HepG2 (cell line): ENCODE data around the gene SPON2. TPM values are rescaled to one million over a fixed set of nuclear protein-coding genes. Genes with fewer than 3 reads are reported as not detected.
A peak's percentile ranks its signal among the peaks of the same experiment; 100 is the strongest.

ENCODE experiments used
- ATAC-seq: fragments of 200-7000 bp; cut with Tn5 transposase; 3 replicates; pipeline ENCODE4 v1.9.1; 2020; ENCODE audit warnings: mild to moderate bottlenecking, moderate library complexity
- BruUV-seq: library from RNA; stranded (reverse); fragments of 400-500 nt; replicated peaks from 2 replicates; lab custom pipeline; 2021; lab: Mats Ljungman, UMichigan
- CTCF ChIA-PET: fragments of 300-600 bp; formaldehyde crosslinking; extraction: SDS; loops from one replicate; lab custom pipeline; 2021; ENCODE audit warnings: low total read pairs, inconsistent platforms, low intra/inter-chr PET ratio; lab: Yijun Ruan, JAX
- POLR2A ChIA-PET: fragments of 350-600 bp; sonication (Branson Sonifier 250); formaldehyde crosslinking; loops from one replicate; lab custom pipeline; 2020; ENCODE audit warnings: antibody characterized with exemption, inconsistent platforms; lab: Yijun Ruan, JAX
- DNase-seq: peaks from one replicate; pipeline ENCODE4 v3.0.0-alpha.2; 2015; ENCODE audit warnings: low spot score
- FAIRE-seq: peaks from 3 replicates; lab custom pipeline; 2011; peaks lifted over from hg19 to GRCh38; lab: Jason Lieb, UNC
- H2AFZ ChIP-seq: one replicate; pipeline ENCODE4 v1.6.1; 2011; ENCODE audit warnings: low read length, inconsistent platforms
- H3K27ac ChIP-seq: fragments of 300-600 bp; 3 replicates; pipeline ENCODE4 v1.8.0; 2011; ENCODE audit warnings: mixed run types, mild to moderate bottlenecking, mixed read lengths, low read length, inconsistent platforms; ENCODE audit not compliant: insufficient read depth; ENCODE audit errors: extremely low read length
- H3K27me3 ChIP-seq, 2 experiments: fragments of 200-600 bp in 1 of 2; 2 replicates in 1 of 2; 3 replicates in 1 of 2; pipeline versions ENCODE4 v1.6.0 to v1.8.0; 2011; ENCODE audit warnings: low read length in 2 of 2, mild to moderate bottlenecking in 2 of 2, moderate library complexity in 2 of 2, inconsistent platforms in 1 of 2; ENCODE audit not compliant: insufficient read depth in 2 of 2, control insufficient read depth in 1 of 2
- H3K36me3 ChIP-seq, 2 experiments: fragments of 200-600 bp in 1 of 2; replicated peaks in 1 of 2; 2 replicates in 1 of 2; 3 replicates in 1 of 2; pipeline versions ENCODE4 v1.5.1 to v1.8.0; 2011; ENCODE audit warnings: low read length in 2 of 2, inconsistent platforms in 1 of 2; ENCODE audit not compliant: insufficient read depth in 2 of 2, control insufficient read depth in 1 of 2
- H3K4me1 ChIP-seq: 2 replicates; pipeline ENCODE4 v1.5.1; 2012; ENCODE audit warnings: low read length, inconsistent platforms; ENCODE audit not compliant: insufficient read depth
- H3K4me2 ChIP-seq: 2 replicates; pipeline ENCODE4 v1.6.0; 2011; ENCODE audit warnings: low read depth, low read length, inconsistent platforms
- H3K4me3 ChIP-seq, 3 experiments: fragments of 200-600 bp in 1 of 3; sonication (generic), shearing (Covaris generic) in 1 of 3; replicated peaks in 1 of 3; 2 replicates each; pipeline ENCODE4 v1.5.1; 2011 to 2016; ENCODE audit warnings: low read length in 3 of 3, inconsistent platforms in 2 of 3, low read depth in 2 of 3, mild to moderate bottlenecking in 2 of 3, control low read depth in 1 of 3, mixed read lengths in 1 of 3; ENCODE audit not compliant: insufficient read depth in 1 of 3
- H3K79me2 ChIP-seq: one replicate; pipeline ENCODE4 v1.6.1; 2011; ENCODE audit warnings: low read length, inconsistent platforms; ENCODE audit not compliant: insufficient read depth
- H3K9ac ChIP-seq: 2 replicates; pipeline ENCODE4 v1.6.0; 2011; ENCODE audit warnings: mild to moderate bottlenecking, low read depth, low read length, inconsistent platforms; ENCODE audit not compliant: insufficient read depth
- H3K9me3 ChIP-seq: 2 replicates; pipeline ENCODE4 v1.5.1; 2012; ENCODE audit warnings: mild to moderate bottlenecking, low read length
- H4K20me1 ChIP-seq: 2 replicates; pipeline ENCODE4 v1.6.0; 2011; ENCODE audit warnings: inconsistent platforms, mild to moderate bottlenecking, low read length, moderate library complexity; ENCODE audit not compliant: insufficient read depth
- HNRNPH1 ChIP-seq: fragments of 200-400 bp; formaldehyde crosslinking; optimal IDR thresholded peaks from 2 replicates; pipeline ENCODE3; 2017; ENCODE audit warnings: mild to moderate bottlenecking, low read depth, low read length
- HOXA5 ChIP-seq: sonication (generic); formaldehyde crosslinking; IDR thresholded peaks from 2 replicates; pipeline ENCODE4 v1.4.0; 2020; ENCODE audit warnings: missing genetic modification reagents
- IRF2 ChIP-seq: IDR thresholded peaks from 2 replicates; pipeline ENCODE4 v1.6.1; 2018; ENCODE audit warnings: missing genetic modification reagents, missing compliant biosample characterization
- MAF1 ChIP-seq: sonication (generic); formaldehyde crosslinking; IDR thresholded peaks from 2 replicates; pipeline ENCODE4 v1.5.0; 2020; ENCODE audit warnings: missing genetic modification reagents, borderline replicate concordance
- MEF2D ChIP-seq: sonication (generic); formaldehyde crosslinking; IDR thresholded peaks from 2 replicates; pipeline ENCODE4 v1.5.1; 2020; ENCODE audit warnings: mild to moderate bottlenecking, missing genetic modification reagents
- MTA1 ChIP-seq: sonication (generic); formaldehyde crosslinking; IDR thresholded peaks from 2 replicates; pipeline ENCODE4 v1.4.0; 2020; ENCODE audit warnings: missing genetic modification reagents, mild to moderate bottlenecking, borderline replicate concordance
- MTF1 ChIP-seq: sonication (generic); formaldehyde crosslinking; IDR thresholded peaks from 2 replicates; pipeline ENCODE4 v1.5.0; 2020; ENCODE audit warnings: missing genetic modification reagents
- MXI1 ChIP-seq: IDR thresholded peaks from 3 replicates; pipeline ENCODE4 v1.6.1; 2012; ENCODE audit warnings: low read depth, low read length, inconsistent platforms, borderline replicate concordance
- RFX5 ChIP-seq: IDR thresholded peaks from 2 replicates; pipeline ENCODE4 v1.6.1; 2011; ENCODE audit warnings: low read depth, low read length, improper control_type of control experiment
- SMARCE1 ChIP-seq: fragments of 450-650 bp; IDR thresholded peaks from 2 replicates; pipeline ENCODE4 v1.6.1; 2017; ENCODE audit warnings: borderline replicate concordance
- SRSF1 ChIP-seq: fragments of 200-400 bp; formaldehyde crosslinking; optimal IDR thresholded peaks from 2 replicates; pipeline ENCODE3; 2017; ENCODE audit warnings: mild to moderate bottlenecking, low read depth, low read length, moderate library complexity
- ZBTB8A ChIP-seq: sonication (generic); formaldehyde crosslinking; IDR thresholded peaks from 2 replicates; pipeline ENCODE4 v1.4.0; 2020; ENCODE audit warnings: mild to moderate bottlenecking, low read depth, missing genetic modification reagents, borderline replicate concordance
- ZC3H13 ChIP-seq: sonication (generic); formaldehyde crosslinking; IDR thresholded peaks from 2 replicates; pipeline ENCODE4 v1.8.1; 2023; ENCODE audit warnings: mild to moderate bottlenecking, missing genetic modification reagents, moderate library complexity
- ZIK1 ChIP-seq: sonication (generic); formaldehyde crosslinking; IDR thresholded peaks from 2 replicates; pipeline ENCODE4 v1.5.0; 2020; ENCODE audit warnings: mild to moderate bottlenecking, low read depth, missing genetic modification reagents, borderline replicate concordance
- ZNF441 ChIP-seq: sonication (generic); formaldehyde crosslinking; IDR thresholded peaks from 2 replicates; pipeline ENCODE4 v1.7.0; 2021; ENCODE audit warnings: missing genetic modification reagents, borderline replicate concordance
- ZNF703 ChIP-seq: sonication (generic); formaldehyde crosslinking; IDR thresholded peaks from 2 replicates; pipeline ENCODE4 v1.5.1; 2020; ENCODE audit warnings: missing genetic modification reagents, mild to moderate bottlenecking, moderate library complexity, borderline replicate concordance
- WGBS: methylation state at CpG from one replicate; pipeline ENCODE4 v1.1.6; 2017; ENCODE audit warnings: low lambda C conversion rate; 5-methylcytosine and 5-hydroxymethylcytosine counted together
- in situ Hi-C: cut with HindIII; loops from 2 replicates; pipeline ENCODE4 v1.10.0; 2017; ENCODE audit warnings: low pct_unique_long_range_greater_than_20kb; ENCODE audit not compliant: extremely low pct_ligation_motif_present
- intact Hi-C: fragments of 100-400 bp; cut with micrococcal nuclease; formaldehyde crosslinking; loops from one replicate; pipeline ENCODE4 v1.10.0; 2022; ENCODE audit not compliant: unreplicated experiment
- polyA plus RNA-seq, 8 experiments: library from polyadenylated mRNA; depleted of rRNA in 3 of 8; stranded (reverse) in 7 of 8; unstranded in 1 of 8; fragments of >200 nt; fragmentation: Illumina TruSeq in 4 of 8; extraction: Trizol in 4 of 8; gene quantifications; 2 replicates each; pipeline versions ENCODE4 v1.2.1 to v1.2.3, GENCODE V29; 2011 to 2016; ENCODE audit warnings: low read depth in 4 of 8, missing spikeins in 1 of 8, mixed read lengths in 1 of 8; ENCODE audit not compliant: insufficient read depth in 1 of 8
- total RNA-seq, 5 experiments: library from RNA; depleted of rRNA; stranded (reverse); fragments of >200 nt; fragmentation: Illumina TruSeq; extraction: Trizol; gene quantifications; 2 replicates each; pipeline ENCODE4 v1.2.3, GENCODE V29; 2016; ENCODE audit warnings: low read depth in 1 of 5
- TF ChIP-seq, protein P1 (sequence below), 2 experiments: sonication (generic) in 1 of 2; formaldehyde crosslinking in 1 of 2; IDR thresholded peaks; 2 replicates each; pipeline versions ENCODE4 v1.6.1 to v1.9.0; 2014 to 2022; ENCODE audit warnings: antibody characterized with exemption in 1 of 2, borderline replicate concordance in 1 of 2, inconsistent platforms in 1 of 2, low read depth in 1 of 2, missing genetic modification reagents in 1 of 2
- TF ChIP-seq, protein P2 (sequence below): IDR thresholded peaks from 2 replicates; pipeline ENCODE4 v1.6.1; 2016; ENCODE audit warnings: missing biosample characterization, missing genetic modification reagents, low read depth

SPON2 gene
- total and polyA plus RNA-seq, 2 of the 13 experiments (the other 11 are each of a cell fraction or from before 2014, with no cell fraction given), result 17.4 to 55.2 TPM

DNA sequence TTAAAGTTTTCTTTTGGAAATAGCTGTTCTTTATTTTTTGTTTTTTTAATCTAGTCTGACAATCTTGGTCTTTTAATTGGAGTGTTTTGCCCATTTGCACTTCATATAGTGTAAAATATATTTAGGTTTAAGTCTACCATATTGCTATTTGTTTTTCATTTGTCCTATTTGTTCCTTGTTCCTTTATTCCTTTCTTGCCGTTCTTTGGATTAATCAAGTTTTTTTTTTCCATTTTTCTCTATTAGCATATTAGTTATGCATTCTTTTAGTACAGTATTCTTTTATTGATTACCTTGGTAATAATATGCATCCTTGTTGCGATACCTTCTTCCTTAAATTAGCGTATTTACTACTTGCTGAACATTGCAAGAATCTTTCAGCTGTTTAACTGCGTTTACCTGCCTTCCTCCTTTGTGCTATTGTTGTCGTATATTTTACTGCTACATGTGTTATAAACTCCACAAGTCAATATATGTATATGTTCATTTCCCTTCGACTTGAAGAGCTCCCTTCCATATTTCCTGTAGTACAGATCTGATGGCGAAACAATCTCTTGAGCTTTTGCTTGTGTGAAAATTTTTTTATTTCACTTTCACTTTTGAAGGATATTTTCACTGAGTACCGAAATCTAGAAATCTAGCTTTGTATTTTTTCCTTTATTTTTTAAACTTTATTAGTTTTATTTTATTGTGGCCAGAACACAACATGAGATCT lies 35.2 kb downstream of the SPON2 start:
- intact Hi-C loops (no loop called here), in situ Hi-C loops (no loop called here)
- Histone ChIP-seq H3K79me2 (no peaks in the 10 kb centered on the region), H3K36me3 (no peaks in the 10 kb centered on the region), H3K27ac (no peak overlapping the region), H3K4me3 (no peak overlapping the region), H2AFZ (no peak overlapping the region), H3K9me3 (no peaks in the 10 kb centered on the region), H3K4me1 (no peaks in the 10 kb centered on the region), H4K20me1 (no peaks in the 10 kb centered on the region), H3K27me3 (peaks cover 2 to 9% of the 10 kb centered on the region in 2 experiments; a peak in 1 of 5 replicates), H3K4me2 (peak overlapping the region; percentile 22), H3K9ac (no peak overlapping the region)
- CTCF ChIA-PET, result no interaction called here
- POLR2A ChIA-PET, result no interaction called here
- no TSS peak for BruUV-seq
- no peak for FAIRE-seq
- WGBS, result 37% methylated on average over 8 of the region's 8 CpGs
- ATAC-seq, result no peak
- no peak for DNase-seq
- TF ChIP-seq HOXA5 (CRISPR knock-in tag), result no peak
- no peak for TF ChIP-seq ZIK1 (CRISPR knock-in tag)
- TF ChIP-seq, protein P1, sequence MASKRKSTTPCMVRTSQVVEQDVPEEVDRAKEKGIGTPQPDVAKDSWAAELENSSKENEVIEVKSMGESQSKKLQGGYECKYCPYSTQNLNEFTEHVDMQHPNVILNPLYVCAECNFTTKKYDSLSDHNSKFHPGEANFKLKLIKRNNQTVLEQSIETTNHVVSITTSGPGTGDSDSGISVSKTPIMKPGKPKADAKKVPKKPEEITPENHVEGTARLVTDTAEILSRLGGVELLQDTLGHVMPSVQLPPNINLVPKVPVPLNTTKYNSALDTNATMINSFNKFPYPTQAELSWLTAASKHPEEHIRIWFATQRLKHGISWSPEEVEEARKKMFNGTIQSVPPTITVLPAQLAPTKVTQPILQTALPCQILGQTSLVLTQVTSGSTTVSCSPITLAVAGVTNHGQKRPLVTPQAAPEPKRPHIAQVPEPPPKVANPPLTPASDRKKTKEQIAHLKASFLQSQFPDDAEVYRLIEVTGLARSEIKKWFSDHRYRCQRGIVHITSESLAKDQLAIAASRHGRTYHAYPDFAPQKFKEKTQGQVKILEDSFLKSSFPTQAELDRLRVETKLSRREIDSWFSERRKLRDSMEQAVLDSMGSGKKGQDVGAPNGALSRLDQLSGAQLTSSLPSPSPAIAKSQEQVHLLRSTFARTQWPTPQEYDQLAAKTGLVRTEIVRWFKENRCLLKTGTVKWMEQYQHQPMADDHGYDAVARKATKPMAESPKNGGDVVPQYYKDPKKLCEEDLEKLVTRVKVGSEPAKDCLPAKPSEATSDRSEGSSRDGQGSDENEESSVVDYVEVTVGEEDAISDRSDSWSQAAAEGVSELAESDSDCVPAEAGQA (IDR thresholded peaks at IDR 0.05; ENCODE audit: low read depth), result no peak
- TF ChIP-seq, protein P1 (CRISPR knock-in tag; IDR thresholded peaks at IDR 0.05; ENCODE audit: borderline replicate concordance), result no peak
- TF ChIP-seq, protein P2, sequence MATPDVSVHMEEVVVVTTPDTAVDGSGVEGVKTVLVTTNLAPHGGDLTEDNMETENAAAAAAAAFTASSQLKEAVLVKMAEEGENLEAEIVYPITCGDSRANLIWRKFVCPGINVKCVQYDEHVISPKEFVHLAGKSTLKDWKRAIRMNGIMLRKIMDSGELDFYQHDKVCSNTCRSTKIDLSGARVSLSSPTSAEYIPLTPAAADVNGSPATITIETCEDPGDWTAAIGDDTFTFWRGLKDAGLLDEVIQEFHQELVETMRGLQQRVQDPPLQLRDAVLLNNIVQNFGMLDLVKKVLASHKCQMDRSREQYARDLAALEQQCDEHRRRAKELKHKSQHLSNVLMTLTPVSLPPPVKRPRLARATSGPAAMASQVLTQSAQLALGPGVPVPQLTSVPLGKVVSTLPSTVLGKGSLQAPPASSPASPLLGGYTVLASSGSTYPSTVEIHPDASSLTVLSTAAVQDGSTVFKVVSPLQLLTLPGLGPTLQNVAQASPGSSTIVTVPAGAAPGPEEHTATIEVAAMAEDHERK, result no peak
- no peak for TF ChIP-seq ZC3H13 (CRISPR knock-in tag)
- TF ChIP-seq ZBTB8A (CRISPR knock-in tag), result no peak
- no peak for TF ChIP-seq RFX5
- TF ChIP-seq SRSF1, result no peak
- no peak for TF ChIP-seq MAF1 (CRISPR knock-in tag)
- no peak for TF ChIP-seq SMARCE1
- TF ChIP-seq ZNF441 (CRISPR knock-in tag), result no peak
- TF ChIP-seq IRF2 (CRISPR knock-in tag), result no peak
- no peak for TF ChIP-seq MTF1 (CRISPR knock-in tag)
- TF ChIP-seq MXI1, result no peak
- no peak for TF ChIP-seq ZNF703 (CRISPR knock-in tag)
- TF ChIP-seq MEF2D (CRISPR knock-in tag), result no peak
- no peak for TF ChIP-seq HNRNPH1
- TF ChIP-seq MTA1 (CRISPR knock-in tag), result no peak
